Measurements from ENCODE around the gene CITED2. TPM values are rescaled to one million over a fixed set of nuclear protein-coding genes. Genes with fewer than 3 reads are reported as not detected.

Gene CITED2
- total and polyA plus RNA-seq, 2 experiments from 2014 or later: 26.6 to 76.9 TPM

DNA sequence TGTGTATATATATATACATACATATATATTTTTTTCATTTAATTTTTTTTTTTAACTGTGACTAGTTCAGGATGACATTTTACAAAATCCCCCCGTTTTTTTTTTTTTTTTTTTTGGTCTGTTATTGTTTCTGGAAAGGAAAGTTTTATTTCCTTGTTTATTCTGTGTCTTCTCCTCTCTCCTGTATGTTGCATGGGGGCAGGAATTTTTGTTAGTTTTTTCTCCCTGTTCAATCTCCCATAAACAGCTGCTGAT, 50.2 kb downstream of the CITED2 start:
- Mint-ChIP-seq H3K27ac (no peak overlapping the region; the same call in 1 of the 2 replicates), H3K9me3 (no peaks in the 10 kb centered on the region; the same call in 2 of the 3 replicates), H3K4me1 (peaks cover 13% of the 10 kb centered on the region), H3K4me3 (no peak overlapping the region), H3K36me3 (ENCODE audit: low read depth) (peaks cover 7% of the 10 kb centered on the region; the same call in 2 of the 3 replicates), H3K27me3 (ENCODE audit: insufficient read depth, low read depth, poor library complexity) (peaks cover 4% of the 10 kb centered on the region)
- Histone ChIP-seq H3K27ac (ENCODE audit: low read depth) (no peak overlapping the region), H3F3A (replicated peaks; ENCODE audit: low read depth) (no peaks in the 10 kb centered on the region), H3K36me3 (ENCODE audit: insufficient read depth) (no peaks in the 10 kb centered on the region), H3K4me2 (no peak overlapping the region), H2AFZ (no peak overlapping the region), H3K79me2 (replicated peaks; ENCODE audit: insufficient read depth) (no peaks in the 10 kb centered on the region), H4K20me1 (replicated peaks; ENCODE audit: insufficient read depth) (no peaks in the 10 kb centered on the region), H3K4me1 (ENCODE audit: insufficient read depth) (no peaks in the 10 kb centered on the region), H3K4me3 (no peak overlapping the region), H3K27me3 (ENCODE audit: insufficient read depth) (no peaks in the 10 kb centered on the region), H3K9me2 (ENCODE audit: insufficient read depth) (peaks cover 3% of the 10 kb centered on the region; the same call in 1 of the 2 replicates)
- ATAC-seq: no peak
- no peak for DNase-seq (ENCODE audit: low spot score)
- no peak for TF ChIP-seq POLR2AphosphoS5 (IDR thresholded peaks at IDR 0.05; ENCODE audit: low read depth)

DNA sequence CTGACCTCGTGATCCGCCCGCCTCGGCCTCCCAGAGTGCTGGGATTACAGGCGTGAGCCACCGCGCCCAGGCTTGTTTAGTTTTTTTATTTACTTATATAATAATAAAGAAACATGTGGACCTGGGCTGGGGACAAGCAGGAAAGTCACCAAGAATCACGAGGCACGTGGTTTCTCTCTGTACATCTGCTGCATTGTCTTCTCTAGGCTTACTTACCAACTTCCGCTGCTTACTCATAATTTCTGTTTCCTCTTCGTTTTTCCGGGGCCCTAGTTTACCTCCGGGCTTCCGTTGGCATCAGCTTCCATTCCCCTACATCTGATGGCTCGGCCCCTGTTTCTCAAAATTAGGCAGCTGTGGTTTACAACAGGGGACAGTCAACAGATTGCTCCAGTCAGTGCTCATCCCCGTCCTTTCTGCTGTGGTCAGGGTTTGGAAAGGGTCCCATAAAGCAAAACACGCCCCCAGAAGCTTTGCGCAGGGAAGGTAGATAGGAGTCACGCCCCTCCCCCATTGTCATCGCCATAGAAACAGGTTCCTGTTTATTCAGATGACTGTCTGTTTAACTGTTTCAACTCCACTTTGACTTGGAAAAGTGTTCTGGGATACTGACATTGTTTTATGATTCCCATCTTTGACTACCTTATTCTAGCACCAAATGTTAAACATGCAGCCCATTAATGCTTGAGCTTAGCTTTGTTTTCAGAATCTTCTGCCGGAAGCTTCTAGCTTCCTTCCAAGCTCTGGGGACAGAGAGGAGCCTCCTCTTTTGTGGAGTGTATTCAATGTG, 50.7 kb downstream of the CITED2 start:
- peak overlapping the region; percentile 63; the same call in 1 of the 2 replicates for H3K4me2 ChIP-seq
- Mint-ChIP-seq H3K27me3 (ENCODE audit: insufficient read depth, low read depth, poor library complexity) (peaks cover 4% of the 10 kb centered on the region), H3K4me1 (peaks cover 13% of the 10 kb centered on the region), H3K36me3 (ENCODE audit: low read depth) (peaks cover 7% of the 10 kb centered on the region; the same call in 2 of the 3 replicates), H3K27ac (peak overlapping the region; percentile 85), H3K9me3 (no peaks in the 10 kb centered on the region), H3K4me3 (no peak overlapping the region)
- H3K9me2 ChIP-seq (ENCODE audit: insufficient read depth): peaks cover 3% of the 10 kb centered on the region; the same call in 1 of the 2 replicates
- H3F3A ChIP-seq (replicated peaks; ENCODE audit: low read depth): no peaks in the 10 kb centered on the region
- peak; percentile 43; the same call in 1 of the 2 replicates for TF ChIP-seq CREB1 (CRISPR knock-in tag; IDR thresholded peaks at IDR 0.05; ENCODE audit: low read depth)
- no peak for TF ChIP-seq STAT1 (IDR thresholded peaks at IDR 0.05; ENCODE audit: unreplicated experiment)
- TF ChIP-seq, protein P1, sequence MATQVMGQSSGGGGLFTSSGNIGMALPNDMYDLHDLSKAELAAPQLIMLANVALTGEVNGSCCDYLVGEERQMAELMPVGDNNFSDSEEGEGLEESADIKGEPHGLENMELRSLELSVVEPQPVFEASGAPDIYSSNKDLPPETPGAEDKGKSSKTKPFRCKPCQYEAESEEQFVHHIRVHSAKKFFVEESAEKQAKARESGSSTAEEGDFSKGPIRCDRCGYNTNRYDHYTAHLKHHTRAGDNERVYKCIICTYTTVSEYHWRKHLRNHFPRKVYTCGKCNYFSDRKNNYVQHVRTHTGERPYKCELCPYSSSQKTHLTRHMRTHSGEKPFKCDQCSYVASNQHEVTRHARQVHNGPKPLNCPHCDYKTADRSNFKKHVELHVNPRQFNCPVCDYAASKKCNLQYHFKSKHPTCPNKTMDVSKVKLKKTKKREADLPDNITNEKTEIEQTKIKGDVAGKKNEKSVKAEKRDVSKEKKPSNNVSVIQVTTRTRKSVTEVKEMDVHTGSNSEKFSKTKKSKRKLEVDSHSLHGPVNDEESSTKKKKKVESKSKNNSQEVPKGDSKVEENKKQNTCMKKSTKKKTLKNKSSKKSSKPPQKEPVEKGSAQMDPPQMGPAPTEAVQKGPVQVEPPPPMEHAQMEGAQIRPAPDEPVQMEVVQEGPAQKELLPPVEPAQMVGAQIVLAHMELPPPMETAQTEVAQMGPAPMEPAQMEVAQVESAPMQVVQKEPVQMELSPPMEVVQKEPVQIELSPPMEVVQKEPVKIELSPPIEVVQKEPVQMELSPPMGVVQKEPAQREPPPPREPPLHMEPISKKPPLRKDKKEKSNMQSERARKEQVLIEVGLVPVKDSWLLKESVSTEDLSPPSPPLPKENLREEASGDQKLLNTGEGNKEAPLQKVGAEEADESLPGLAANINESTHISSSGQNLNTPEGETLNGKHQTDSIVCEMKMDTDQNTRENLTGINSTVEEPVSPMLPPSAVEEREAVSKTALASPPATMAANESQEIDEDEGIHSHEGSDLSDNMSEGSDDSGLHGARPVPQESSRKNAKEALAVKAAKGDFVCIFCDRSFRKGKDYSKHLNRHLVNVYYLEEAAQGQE (IDR thresholded peaks at IDR 0.05; ENCODE audit: unreplicated experiment): no peak
- no peak for TF ChIP-seq JUNB (IDR thresholded peaks at IDR 0.05; ENCODE audit: unreplicated experiment)
- no peak for TF ChIP-seq EZH2 (IDR thresholded peaks at IDR 0.05; ENCODE audit: low read depth, unreplicated experiment)
- H3K27ac ChIP-seq (ENCODE audit: low read depth): no peak overlapping the region
- H3K27me3 ChIP-seq (ENCODE audit: insufficient read depth): no peaks in the 10 kb centered on the region
- H2AFZ ChIP-seq: peak overlapping the region; percentile 97; the same call in 1 of the 2 replicates
- H3K4me1 ChIP-seq (ENCODE audit: insufficient read depth): no peaks in the 10 kb centered on the region
- H3K4me3 ChIP-seq: no peak overlapping the region
- DNase-seq (ENCODE audit: low spot score): peak; percentile 86
- no peaks in the 10 kb centered on the region for H3K79me2 ChIP-seq (replicated peaks; ENCODE audit: insufficient read depth)
- peak; percentile 36; the same call in 2 of the 3 replicates for ATAC-seq
- H3K36me3 ChIP-seq (ENCODE audit: insufficient read depth): no peaks in the 10 kb centered on the region
- no peaks in the 10 kb centered on the region for H4K20me1 ChIP-seq (replicated peaks; ENCODE audit: insufficient read depth)

Other genes with a start within 250 kb of the CITED2 start
- 8.1 and 8.5 TPM in 2 replicates for gene HECA, start 239.6 kb downstream of the CITED2 start, total RNA-seq (2014; rRNA removed; shearing (Covaris generic))
- 2.4 and 2.7 TPM in 2 replicates for gene HECA, start 239.6 kb downstream of the CITED2 start, polyA plus RNA-seq (2016; fragmentation: Nextera tagmentation; extraction: Ambion mirVana)
- gene TXLNB, start 82.7 kb downstream of the CITED2 start, total RNA-seq (2014; rRNA removed; shearing (Covaris generic)): 0.23 and 0.28 TPM in 2 replicates
- 0.10 and 0.11 TPM in 2 replicates for gene TXLNB, start 82.7 kb downstream of the CITED2 start, polyA plus RNA-seq (2016; fragmentation: Nextera tagmentation; extraction: Ambion mirVana)